OCI-LY7 (cell line): ENCODE results near the gene ZFR2. TPM values are rescaled to one million over a fixed set of nuclear protein-coding genes. Genes with fewer than 3 reads are reported as not detected.
A peak's percentile ranks its signal among the peaks of the same experiment; 100 is the strongest.
"Not testable (repeated sequence)": the region's sequence is repeated elsewhere in the genome, so short reads cannot be mapped to it uniquely, and the experiment has no call there.

ENCODE experiments used
- BruUV-seq: library from RNA; stranded (reverse); fragments of 400-500 nt; replicated peaks from 2 replicates; lab custom pipeline; 2021; lab: Mats Ljungman, UMichigan
- CTCF ChIA-PET: fragments of 300-600 bp; sonication (Branson Sonifier 250); formaldehyde crosslinking; loops from one replicate; lab custom pipeline; 2022; ENCODE audit warnings: antibody characterized with exemption; ENCODE audit not compliant: unreplicated experiment; lab: Charles Lee
- POLR2A ChIA-PET: fragments of 300-600 bp; sonication (Branson Sonifier 250); formaldehyde crosslinking; loops from one replicate; lab custom pipeline; 2022; ENCODE audit warnings: antibody characterized with exemption; lab: Charles Lee
- DNase-seq: peaks from one replicate; pipeline ENCODE4 v3.0.0-alpha.2; 2015; ENCODE audit warnings: low spot score
- H2AFZ ChIP-seq: fragments of 200-600 bp; sonication (generic), shearing (Covaris generic); 2 replicates; pipeline ENCODE4 v1.6.1; 2014; ENCODE audit warnings: mild to moderate bottlenecking, antibody characterized with exemption, low read length, moderate library complexity
- H3K27ac ChIP-seq: fragments of 200-600 bp; sonication (generic); 2 replicates; pipeline ENCODE4 v1.5.1; 2014; ENCODE audit warnings: mixed run types, low read depth, mild to moderate bottlenecking, moderate library complexity, low read length, inconsistent platforms; ENCODE audit not compliant: poor library complexity, severe bottlenecking
- H3K36me3 ChIP-seq: fragments of 200-600 bp; sonication (generic); 2 replicates; pipeline ENCODE4 v1.6.1; 2014; ENCODE audit warnings: mild to moderate bottlenecking, antibody characterized with exemption, low read length, moderate library complexity, mixed read lengths; ENCODE audit not compliant: insufficient read depth
- H3K4me1 ChIP-seq: fragments of 200-600 bp; sonication (generic); 2 replicates; pipeline ENCODE4 v1.5.1; 2014; ENCODE audit warnings: mild to moderate bottlenecking, low read length; ENCODE audit not compliant: insufficient read depth, poor library complexity, severe bottlenecking
- H3K4me2 ChIP-seq: fragments of 200-600 bp; sonication (generic); 2 replicates; pipeline ENCODE4 v1.6.1; 2014; ENCODE audit warnings: mild to moderate bottlenecking, low read length
- H3K4me3 ChIP-seq: fragments of 200-600 bp; sonication (generic); 2 replicates; pipeline ENCODE4 v1.5.1; 2014; ENCODE audit warnings: mild to moderate bottlenecking, low read depth, low read length; ENCODE audit not compliant: poor library complexity, severe bottlenecking
- H3K79me2 ChIP-seq: fragments of 200-600 bp; sonication (generic); 2 replicates; pipeline ENCODE4 v1.6.1; 2016; ENCODE audit warnings: low read depth, mild to moderate bottlenecking, low read length, moderate library complexity, mixed read lengths; ENCODE audit not compliant: insufficient read depth
- H3K9me2 ChIP-seq: fragments of 200-600 bp; sonication (generic); 2 replicates; pipeline ENCODE4 v1.6.1; 2016; ENCODE audit warnings: mild to moderate bottlenecking, low read length, mixed read lengths; ENCODE audit not compliant: insufficient read depth
- H3K9me3 ChIP-seq: fragments of 200-600 bp; sonication (generic); 2 replicates; pipeline ENCODE4 v1.6.1; 2014; ENCODE audit warnings: mild to moderate bottlenecking, mixed run types, low read length, mixed read lengths
- H4K20me1 ChIP-seq: fragments of 200-600 bp; sonication (generic); 2 replicates; pipeline ENCODE4 v1.6.1; 2014; ENCODE audit warnings: mild to moderate bottlenecking, antibody characterized with exemption, low read length, moderate library complexity, mixed read lengths; ENCODE audit not compliant: insufficient read depth
- EZH2phosphoT487 ChIP-seq: fragments of 200-600 bp; sonication (generic); IDR thresholded peaks from 2 replicates; pipeline ENCODE4 v1.6.1; 2018; ENCODE audit warnings: low read depth, borderline replicate concordance, mild to moderate bottlenecking, mixed run types, antibody characterized with exemption, low read length, moderate library complexity, mixed read lengths
- intact Hi-C: fragments of 100-400 bp; cut with micrococcal nuclease; formaldehyde crosslinking; loops from one replicate; pipeline ENCODE4 v1.10.0; 2022; ENCODE audit not compliant: unreplicated experiment
- total RNA-seq, 2 experiments: library from RNA; depleted of rRNA in 1 of 2; stranded (reverse); fragments of >200 nt in 1 of 2; shearing (Covaris generic) in 1 of 2; gene quantifications; 2 replicates each; pipeline ENCODE4 v1.2.3, GENCODE V29; 2014 to 2022
- TF ChIP-seq, protein P1 (sequence below): fragments of 200-600 bp; sonication (generic); conservative IDR thresholded peaks from 2 replicates; pipeline ENCODE4 v1.5.1; 2014; ENCODE audit warnings: mild to moderate bottlenecking, antibody characterized with exemption, low read length, moderate library complexity, mixed read lengths

The ZFR2 gene
- total RNA-seq, 2 experiments from 2014 or later: not detected

DNA sequence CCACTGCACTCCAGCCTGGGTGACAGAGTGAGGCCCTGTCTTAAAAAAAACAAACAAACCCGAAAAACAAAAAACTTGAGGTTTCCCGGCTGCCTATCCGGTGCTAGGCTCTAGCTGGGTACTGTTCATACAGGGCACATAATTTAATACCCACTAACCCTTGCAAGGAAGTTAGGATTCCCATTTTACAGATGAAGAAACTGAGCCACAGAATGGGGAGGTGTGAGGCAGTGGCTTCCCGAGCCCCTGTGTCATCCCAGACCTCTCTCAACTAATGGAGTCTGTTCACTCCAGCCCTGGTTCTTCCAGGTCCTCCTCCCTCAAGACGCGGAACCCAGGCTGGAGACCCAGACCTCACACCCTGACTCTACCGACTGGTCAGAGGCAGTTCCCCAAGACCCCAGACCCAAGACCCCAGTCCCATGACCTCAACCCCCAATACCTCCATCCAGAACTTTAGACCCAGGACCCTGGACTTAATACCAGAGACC lies 107.9 kb downstream of the ZFR2 start:
- peak overlapping the region; percentile 77 for H3K4me3 ChIP-seq
- intact Hi-C loops: loop anchor here (5.0 kb wide), 2 partner anchors 51 to 134 kb away; partner anchors contain the start of gene CACTIN
- CTCF ChIA-PET: interaction anchor here (0.6 kb wide), 1 partner anchor 1926 kb away, joined by 3 read pairs; no protein-coding TSS in a partner anchor

DNA sequence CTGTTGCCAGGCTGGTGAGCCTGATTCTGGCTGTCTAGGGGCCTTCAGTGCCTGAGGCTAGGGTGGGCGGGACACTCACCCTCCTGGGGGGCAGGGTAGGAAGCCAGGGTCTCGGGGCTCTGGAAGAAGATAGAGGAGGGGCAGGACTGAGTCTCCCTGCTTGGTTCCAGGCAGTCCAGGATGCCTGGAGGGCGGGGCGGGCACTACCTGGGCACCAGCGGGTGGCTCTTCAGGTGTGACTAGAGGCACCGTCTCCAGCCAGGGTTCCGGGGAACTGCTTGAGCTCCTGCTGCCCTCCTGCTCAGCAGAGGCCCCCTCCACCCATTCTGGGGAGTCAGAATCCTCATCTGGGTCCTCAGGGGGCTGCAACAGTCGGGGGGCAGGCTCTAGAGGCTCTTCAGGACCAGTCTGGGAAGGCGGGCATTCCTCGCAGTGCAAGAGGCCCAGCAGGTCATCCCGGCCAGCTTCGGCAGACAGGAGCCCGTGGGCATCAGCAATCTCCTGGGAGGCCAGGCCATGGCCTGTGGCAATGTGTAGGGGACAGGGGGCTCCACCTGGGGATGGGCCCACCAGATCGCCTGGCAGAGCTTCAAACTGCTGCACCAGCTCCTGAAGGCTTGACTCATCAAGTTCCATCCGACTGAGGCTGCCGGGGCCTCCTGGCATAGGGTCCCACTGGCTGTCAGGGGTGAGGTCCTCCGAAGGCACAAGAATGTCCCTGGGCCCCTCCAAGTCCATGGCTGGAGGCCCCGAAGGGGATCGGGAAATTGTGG lies 109.2 kb downstream of the ZFR2 start:
- peaks cover 9% of the 10 kb centered on the region for H3K4me1 ChIP-seq
- POLR2A ChIA-PET: no interaction called here
- H3K4me2 ChIP-seq: 0 out of 2 replicates have a peak overlapping the region, but pooled peaks have one; percentile 89
- no TSS peak for BruUV-seq
- no peaks in the 10 kb centered on the region for H3K9me2 ChIP-seq
- CTCF ChIA-PET: no interaction called here
- no peaks in the 10 kb centered on the region for H4K20me1 ChIP-seq
- intact Hi-C loops: loop anchor here (5.0 kb wide), 2 partner anchors 53 to 132 kb away; partner anchors contain the start of gene CACTIN
- no peak overlapping the region for H3K27ac ChIP-seq
- TF ChIP-seq, protein P1, sequence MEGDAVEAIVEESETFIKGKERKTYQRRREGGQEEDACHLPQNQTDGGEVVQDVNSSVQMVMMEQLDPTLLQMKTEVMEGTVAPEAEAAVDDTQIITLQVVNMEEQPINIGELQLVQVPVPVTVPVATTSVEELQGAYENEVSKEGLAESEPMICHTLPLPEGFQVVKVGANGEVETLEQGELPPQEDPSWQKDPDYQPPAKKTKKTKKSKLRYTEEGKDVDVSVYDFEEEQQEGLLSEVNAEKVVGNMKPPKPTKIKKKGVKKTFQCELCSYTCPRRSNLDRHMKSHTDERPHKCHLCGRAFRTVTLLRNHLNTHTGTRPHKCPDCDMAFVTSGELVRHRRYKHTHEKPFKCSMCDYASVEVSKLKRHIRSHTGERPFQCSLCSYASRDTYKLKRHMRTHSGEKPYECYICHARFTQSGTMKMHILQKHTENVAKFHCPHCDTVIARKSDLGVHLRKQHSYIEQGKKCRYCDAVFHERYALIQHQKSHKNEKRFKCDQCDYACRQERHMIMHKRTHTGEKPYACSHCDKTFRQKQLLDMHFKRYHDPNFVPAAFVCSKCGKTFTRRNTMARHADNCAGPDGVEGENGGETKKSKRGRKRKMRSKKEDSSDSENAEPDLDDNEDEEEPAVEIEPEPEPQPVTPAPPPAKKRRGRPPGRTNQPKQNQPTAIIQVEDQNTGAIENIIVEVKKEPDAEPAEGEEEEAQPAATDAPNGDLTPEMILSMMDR: no peak
- TF ChIP-seq EZH2phosphoT487: no peak
- H3K4me3 ChIP-seq: no peak overlapping the region
- H2AFZ ChIP-seq: no peak overlapping the region
- peaks cover 14% of the 10 kb centered on the region; the same call in 1 of the 2 replicates for H3K36me3 ChIP-seq
- no peak for DNase-seq
- peaks cover 15% of the 10 kb centered on the region for H3K79me2 ChIP-seq
- no peaks in the 10 kb centered on the region for H3K9me3 ChIP-seq

More for the DNA sequence above, 107.9 kb downstream of the ZFR2 start:
- peaks cover 15% of the 10 kb centered on the region for H3K79me2 ChIP-seq
- peak overlapping the region; percentile 67 for H2AFZ ChIP-seq
- peak overlapping the region; percentile 89 for H3K4me2 ChIP-seq
- BruUV-seq: no TSS peak
- DNase-seq: peak; percentile 2
- no peaks in the 10 kb centered on the region for H3K9me3 ChIP-seq
- POLR2A ChIA-PET: interaction anchor here (0.6 kb wide), 2 partner anchors 884 to 1511 kb away, joined by 3 read pairs; no protein-coding TSS in a partner anchor
- peaks cover 9% of the 10 kb centered on the region for H3K4me1 ChIP-seq
- H4K20me1 ChIP-seq: no peaks in the 10 kb centered on the region
- no peak for TF ChIP-seq EZH2phosphoT487
- TF ChIP-seq, protein P1: no peak
- H3K9me2 ChIP-seq: no peaks in the 10 kb centered on the region
- H3K27ac ChIP-seq: peak overlapping the region; percentile 26
- peaks cover 21% of the 10 kb centered on the region; the same call in 1 of the 2 replicates for H3K36me3 ChIP-seq

DNA sequence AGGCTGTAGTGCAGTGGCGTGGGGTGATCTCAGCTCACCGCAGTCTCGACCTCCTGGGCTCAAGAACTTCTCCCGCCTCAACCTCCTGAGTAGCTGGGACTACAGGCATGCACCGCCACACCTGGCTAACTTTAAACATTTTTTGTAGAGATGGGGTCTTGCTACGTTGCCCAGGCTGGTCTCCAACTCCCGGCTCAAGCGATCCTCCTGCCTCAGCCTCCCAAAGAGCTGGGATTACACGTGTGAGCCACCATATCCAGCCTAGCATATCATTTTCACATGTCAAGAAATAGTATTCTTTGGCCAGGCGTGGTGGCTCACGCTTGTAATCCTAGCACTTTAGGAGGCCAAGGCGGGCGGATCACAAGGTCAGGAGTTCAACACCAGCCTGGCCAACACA lies 110.5 kb downstream of the ZFR2 start:
- intact Hi-C loops, H3K4me2 ChIP-seq, BruUV-seq, DNase-seq, H4K20me1 ChIP-seq, CTCF ChIA-PET, H3K4me1 ChIP-seq, POLR2A ChIA-PET, H3K4me3 ChIP-seq, H3K9me2 ChIP-seq, H3K9me3 ChIP-seq, H3K27ac ChIP-seq, H2AFZ ChIP-seq: not testable (repeated sequence)
- H3K79me2 ChIP-seq: peaks cover 10% of the 10 kb centered on the region
- peaks cover 14% of the 10 kb centered on the region; the same call in 1 of the 2 replicates for H3K36me3 ChIP-seq

DNA sequence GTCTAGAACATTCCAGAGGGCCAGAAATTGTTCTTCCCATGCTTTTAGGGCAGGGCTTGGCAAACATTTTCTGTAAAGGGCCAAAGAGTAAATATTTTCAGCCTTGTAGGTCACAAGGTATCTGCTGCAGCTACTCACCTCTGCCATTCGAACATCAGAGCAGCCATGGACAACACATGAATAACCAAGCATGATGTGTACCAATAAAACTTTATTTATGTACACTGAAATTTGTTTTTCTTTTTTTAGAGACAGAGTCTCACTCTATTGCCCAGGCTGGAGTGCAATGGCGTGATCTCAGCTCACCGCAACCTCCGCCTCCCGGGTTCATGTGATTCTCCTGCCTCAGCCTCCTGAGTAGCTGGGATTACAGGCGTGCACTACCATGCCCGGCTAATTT lies 111.1 kb downstream of the ZFR2 start:
- H3K4me1 ChIP-seq, H3K79me2 ChIP-seq, H3K4me2 ChIP-seq, H3K9me3 ChIP-seq, H3K9me2 ChIP-seq, intact Hi-C loops, H3K4me3 ChIP-seq, BruUV-seq, H4K20me1 ChIP-seq, H3K27ac ChIP-seq, H2AFZ ChIP-seq, POLR2A ChIA-PET, DNase-seq, CTCF ChIA-PET: not testable (repeated sequence)
- peaks cover 14% of the 10 kb centered on the region; the same call in 1 of the 2 replicates for H3K36me3 ChIP-seq
